A673 (cell line): ENCODE data around the gene SYT14.

Source experiments
- EZH2 ChIP-seq: fragments of 200-600 bp; sonication (generic); IDR thresholded peaks from 2 replicates; pipeline ENCODE4 v1.6.1; 2017; ENCODE audit warnings: borderline replicate concordance, low read depth, mild to moderate bottlenecking, mixed read lengths, antibody characterized with exemption, low read length; ENCODE audit not compliant: poor library complexity, severe bottlenecking
- TF ChIP-seq, protein P1 (sequence below): fragments of 300-800, 200-600 bp; sonication (generic); conservative IDR thresholded peaks from 2 replicates; pipeline ENCODE4 v1.5.1; 2017; ENCODE audit warnings: low read depth, mild to moderate bottlenecking, antibody characterized with exemption, low read length, moderate library complexity, mixed read lengths

DNA sequence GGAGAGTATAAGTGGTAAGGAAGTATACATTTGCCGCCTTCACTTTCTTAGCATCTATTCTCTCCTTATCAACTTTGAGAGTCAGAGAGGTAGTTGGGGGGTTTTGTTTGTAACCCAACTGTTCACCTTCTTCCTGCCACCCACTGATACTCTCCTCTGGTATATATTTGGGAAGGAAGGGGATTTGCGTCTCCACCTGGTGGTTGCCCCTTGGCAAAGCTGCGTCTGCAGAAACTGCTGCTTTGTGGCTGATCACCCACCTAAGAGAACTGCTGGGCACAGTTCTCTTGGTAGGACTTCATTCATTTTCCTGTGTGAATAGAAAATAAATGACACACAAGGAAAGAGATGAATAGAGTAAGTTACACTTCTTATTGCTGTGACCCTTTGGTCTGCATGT lies 87.0 kb downstream of the SYT14 start:
- TF ChIP-seq, protein P1, sequence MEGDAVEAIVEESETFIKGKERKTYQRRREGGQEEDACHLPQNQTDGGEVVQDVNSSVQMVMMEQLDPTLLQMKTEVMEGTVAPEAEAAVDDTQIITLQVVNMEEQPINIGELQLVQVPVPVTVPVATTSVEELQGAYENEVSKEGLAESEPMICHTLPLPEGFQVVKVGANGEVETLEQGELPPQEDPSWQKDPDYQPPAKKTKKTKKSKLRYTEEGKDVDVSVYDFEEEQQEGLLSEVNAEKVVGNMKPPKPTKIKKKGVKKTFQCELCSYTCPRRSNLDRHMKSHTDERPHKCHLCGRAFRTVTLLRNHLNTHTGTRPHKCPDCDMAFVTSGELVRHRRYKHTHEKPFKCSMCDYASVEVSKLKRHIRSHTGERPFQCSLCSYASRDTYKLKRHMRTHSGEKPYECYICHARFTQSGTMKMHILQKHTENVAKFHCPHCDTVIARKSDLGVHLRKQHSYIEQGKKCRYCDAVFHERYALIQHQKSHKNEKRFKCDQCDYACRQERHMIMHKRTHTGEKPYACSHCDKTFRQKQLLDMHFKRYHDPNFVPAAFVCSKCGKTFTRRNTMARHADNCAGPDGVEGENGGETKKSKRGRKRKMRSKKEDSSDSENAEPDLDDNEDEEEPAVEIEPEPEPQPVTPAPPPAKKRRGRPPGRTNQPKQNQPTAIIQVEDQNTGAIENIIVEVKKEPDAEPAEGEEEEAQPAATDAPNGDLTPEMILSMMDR, result peak; percentile 41
- no peak for TF ChIP-seq EZH2
